HuH-7.5 (cell line): ENCODE measurements around the gene AMER3.
A peak's percentile ranks its signal among the peaks of the same experiment; 100 is the strongest.

Source experiments
- DNase-seq: peaks from one replicate; pipeline ENCODE4 v3.0.0; 2011; ENCODE audit warnings: low spot score

AMER3 gene

DNA sequence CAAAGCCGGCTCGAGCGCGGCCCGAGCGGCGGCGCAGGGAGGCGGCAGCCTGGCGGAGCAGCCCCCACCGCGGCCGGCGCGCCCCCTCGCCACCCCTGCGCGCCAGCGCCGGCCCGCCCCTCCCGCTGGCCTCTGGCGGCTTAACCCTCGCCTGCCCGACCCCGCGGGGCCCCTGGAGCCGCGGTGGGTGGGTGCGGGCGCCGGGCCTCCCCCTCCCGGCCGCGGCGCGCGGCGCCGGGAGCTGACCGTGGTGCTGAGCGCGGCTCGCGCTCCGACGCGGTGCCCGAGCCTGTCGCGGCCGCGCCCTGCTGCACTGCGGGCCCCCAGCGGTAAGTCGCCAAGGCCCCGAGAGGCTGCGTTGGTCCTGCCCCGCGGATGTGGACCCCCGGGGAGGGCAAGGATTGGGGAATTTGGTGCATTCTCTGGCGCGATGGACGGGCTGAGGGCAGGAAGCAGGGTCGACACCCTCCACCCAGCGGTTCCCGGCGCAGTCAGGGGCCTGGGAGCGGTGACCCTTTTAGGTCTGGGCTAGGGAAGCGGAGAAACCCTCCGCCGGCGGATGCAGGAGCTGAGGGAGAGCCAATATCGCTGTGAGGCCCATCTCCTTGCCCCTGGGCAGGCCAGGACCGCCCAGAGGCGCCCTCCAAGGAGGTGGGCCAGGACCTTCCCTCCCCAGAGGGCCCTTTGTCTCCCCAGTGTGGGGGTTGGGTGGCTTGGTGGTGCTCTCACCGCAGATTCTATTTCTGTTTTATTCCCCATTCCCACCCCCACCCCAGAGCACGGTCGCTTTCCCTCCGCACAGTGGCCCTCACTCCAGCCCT lies 923 bp downstream of the AMER3 start:
- DNase-seq = peak; percentile 55

DNA sequence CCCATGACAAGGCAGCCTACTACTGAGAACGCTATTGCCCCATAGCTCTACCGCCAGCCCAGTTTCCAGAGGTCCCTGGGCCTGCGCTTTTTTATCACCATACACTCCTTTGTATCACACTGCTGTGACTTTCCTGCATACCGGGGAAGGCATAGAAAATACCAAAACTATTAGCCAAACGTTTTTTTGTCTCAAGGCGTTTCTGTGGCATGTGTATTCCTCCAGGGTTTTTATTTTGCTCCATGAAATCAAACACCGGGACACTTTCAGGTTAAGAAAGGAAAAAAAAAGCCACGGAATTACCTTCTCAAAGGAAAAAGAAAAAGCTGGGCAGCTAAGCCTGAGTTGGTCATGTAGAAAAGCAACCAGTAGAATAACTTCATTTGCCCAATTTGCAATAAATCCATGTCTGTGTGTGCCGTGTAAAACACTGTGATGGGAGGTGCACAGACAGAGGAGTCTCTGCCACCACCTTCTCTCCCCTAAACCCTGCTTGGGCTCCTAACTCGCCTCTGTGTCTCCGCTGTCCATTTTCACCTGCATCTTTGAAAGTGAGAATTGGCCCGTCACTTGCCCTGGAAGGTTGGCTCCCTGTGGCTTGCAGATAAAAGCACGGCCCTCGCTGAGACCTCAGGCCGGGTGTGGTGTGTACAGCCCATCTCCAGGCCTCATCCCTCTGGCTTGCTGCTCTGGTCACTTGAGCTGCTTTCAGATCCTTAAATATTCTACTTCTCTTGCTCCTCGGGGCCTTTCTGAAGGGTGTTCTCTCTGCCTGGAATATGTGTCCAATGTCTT lies 1.7 kb downstream of the AMER3 start:
- no peak for DNase-seq

DNA sequence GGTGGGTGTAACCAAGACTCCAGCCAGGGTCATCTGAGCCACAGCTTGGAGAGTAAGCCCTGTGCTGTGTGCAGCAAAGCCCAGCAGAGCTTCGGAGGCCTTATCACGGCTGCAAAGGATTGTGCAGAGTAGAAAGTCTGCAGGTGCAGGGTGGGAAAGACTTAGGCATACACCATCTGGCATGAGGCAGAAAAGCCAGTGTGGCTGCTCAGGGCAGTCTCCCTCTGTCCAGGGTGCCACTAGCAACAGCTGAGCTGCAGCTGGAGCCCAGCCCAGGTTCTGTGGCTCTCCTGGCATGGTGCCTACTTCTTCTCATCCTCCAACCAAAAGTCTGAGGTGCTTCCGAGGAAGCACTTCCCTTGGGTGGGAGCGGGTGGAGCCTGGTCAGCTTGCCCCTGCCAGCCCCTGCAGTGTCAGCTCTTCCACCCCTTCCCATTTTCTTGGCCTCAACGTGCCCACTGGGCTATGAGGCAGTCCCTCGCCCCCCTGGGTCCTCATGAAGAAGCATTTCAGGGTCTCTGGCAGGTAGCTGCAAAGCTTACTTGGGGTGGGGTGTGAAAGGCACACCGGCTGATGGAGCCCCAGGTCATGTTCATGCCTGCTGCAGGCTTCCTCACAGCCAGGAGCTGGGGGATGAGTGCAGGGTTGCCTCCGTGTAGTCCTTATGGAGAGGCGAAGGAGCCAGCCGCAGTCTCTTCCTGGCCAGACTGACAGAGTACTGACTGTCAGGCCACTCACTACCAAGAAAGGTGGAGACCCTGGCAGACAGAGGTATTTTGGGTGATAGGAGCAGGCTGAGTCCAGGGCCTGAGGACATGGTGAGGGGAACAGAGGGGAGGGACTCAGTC lies 4.8 kb downstream of the AMER3 start:
- no peak for DNase-seq

DNA sequence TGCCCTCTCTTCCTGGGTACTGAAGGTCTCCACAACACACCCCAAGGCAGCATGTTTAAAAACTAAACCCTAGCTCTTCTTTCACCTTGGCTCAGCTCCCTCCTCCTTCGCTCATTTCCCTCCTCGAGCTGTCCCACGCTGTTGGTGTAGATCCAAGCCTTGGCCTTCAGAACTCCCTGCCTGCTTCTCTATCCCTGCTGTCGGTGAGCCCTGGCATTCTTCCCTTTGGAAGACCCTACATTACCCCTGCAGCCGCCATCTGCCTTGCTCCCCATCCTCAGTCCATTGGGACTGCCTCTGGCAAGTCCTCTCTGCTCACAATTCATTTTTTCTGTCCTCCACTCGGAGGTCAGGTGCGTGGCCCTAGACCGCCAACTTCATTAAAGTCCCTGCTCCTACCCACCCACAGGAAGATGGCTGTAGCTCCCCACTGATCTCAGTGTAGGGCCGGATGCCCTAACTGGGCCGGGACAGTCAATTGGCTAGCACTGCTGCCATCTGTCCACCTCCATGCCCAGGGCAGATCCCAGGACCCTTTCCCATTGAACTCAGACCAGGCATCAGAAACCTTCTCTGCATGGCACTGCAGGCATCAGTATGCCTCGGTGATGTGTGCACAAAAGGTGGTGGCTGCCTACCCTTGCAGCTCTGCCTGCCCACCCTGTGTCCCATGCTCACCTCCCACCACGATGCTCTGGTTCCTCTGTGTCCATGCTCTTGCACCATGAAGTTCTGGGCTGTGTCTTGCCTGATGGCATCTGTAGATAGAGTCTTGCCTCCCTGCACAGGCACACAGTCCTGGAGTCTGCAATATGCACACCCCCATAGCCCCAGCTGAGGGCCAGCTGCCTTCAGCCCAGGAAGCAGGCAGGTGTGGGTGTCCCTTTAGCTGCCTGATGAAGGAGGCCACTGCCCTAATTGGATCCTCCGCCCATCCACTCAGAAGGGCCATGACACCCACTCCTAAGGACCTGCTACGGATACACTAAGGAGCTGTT lies 5.7 kb downstream of the AMER3 start:
- DNase-seq = no peak

DNA sequence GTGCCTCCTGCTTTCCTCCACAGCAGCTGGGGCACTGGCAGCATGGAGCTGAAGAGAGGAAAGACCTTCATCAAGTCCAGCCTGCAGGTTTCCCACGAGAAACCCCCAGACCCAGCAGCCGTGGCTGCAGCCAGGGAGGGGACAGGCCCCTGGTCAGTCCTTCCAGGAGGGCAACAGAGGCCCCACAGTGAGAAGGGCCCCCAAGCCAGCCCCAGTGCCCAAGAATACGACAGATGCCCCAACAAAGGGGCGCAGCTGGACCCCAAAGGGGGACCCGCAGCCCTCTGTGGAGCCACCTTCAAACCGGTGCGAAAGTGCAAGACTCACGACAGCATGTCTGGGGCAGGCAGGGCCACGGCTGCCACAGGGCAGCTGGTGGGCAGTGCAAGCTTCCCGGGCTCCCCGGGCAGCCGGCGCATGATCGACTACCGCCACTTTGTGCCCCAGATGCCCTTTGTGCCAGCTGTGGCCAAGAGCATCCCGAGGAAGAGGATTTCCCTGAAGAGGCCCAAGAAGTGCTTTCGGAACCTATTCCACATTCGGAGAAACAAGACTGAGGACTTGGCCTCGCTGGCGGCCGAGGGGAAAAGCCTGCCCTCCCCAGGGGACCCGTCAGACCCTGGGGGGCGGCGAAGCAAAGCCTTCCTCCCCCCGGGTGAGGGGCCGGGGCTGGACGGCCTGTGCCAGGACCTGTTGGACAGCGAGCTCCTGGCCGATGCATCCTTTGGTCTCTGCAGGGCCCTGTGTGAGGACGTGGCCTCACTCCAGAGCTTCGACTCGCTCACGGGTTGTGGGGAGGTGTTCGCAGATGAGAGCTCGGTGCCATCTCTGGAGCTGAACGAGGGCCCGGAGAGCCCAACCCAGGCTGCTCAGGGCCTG lies 6.9 kb downstream of the AMER3 start:
- DNase-seq = no peak

DNA sequence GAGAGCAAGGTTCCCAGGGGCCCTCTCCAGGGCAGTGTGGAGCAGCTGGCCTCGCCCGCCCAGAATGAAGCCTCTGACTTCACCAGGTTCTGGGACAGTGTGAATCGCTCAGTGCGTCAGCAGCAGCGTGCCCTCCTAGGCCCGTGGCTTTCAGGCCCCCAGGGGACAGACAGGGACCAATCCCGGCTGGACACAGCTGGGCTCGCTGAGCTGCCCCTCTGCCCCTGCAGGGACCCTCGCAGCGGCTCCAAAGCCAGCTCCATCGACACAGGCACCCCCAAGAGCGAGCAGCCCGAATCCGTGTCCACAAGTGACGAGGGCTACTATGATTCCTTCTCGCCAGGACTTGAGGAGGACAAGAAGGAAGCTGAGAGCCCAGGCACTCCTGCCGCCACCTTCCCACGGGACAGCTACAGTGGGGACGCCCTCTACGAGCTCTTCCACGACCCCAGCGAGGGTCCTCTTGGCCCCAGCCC lies 7.6 kb downstream of the AMER3 start:
- no peak for DNase-seq

DNA sequence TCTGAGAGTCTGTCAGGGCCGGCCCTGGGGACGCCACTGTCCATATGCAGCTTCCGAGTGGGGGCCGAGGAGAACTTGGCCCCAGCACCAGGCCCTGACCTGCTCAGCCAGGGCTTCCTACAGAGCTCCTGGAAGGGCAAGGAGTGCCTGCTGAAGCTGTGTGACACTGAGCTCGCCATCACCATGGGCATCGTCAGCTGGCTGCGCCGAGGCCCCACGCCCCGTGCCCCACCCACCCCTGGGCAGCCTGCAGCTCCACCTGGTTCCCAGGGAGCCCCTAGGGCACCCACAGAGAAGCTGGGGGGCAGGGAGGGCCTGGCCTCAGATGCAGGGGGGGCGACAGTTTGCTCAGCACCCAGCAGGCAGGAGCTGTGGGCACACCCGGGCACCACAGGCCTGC lies 8.1 kb downstream of the AMER3 start:
- no peak for DNase-seq

DNA sequence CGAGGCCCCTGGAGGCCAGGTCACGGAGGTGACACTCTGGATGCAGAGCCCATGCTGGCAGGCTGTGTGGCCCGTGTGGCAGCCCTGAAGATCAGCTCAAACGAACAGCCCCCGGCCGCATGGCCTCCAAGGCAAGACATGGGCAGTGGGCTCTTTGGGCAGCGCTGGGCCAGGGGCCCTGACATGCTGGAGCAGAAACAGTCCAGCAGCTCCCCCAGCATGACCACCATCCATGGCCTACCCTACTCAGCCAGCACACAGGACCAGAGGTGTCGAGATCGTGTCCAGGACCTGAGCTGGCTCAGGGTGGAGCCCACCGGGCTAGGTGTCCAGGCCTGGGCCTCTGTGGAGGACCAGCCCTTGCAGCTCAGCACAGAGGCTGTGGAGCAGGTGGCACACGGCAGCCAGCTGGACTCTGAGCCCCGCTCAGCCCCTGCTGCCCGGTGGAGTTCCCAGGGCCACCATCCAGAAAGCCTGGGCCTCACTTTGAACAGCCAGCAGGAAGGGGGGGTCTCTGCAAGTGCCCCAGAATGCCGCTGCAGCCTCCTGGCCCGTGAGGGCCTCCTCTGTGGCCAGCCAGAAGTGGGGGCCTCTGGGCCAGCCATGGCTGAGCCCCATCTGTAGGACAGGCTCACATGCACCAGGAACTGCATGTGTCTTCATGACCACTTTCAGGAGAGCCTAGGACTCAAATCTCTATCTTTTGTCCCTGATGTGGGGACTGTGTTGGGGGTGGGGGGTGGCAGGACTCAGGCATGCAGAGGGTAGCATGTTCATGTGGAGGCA lies 8.9 kb downstream of the AMER3 start:
- no peak for DNase-seq

DNA sequence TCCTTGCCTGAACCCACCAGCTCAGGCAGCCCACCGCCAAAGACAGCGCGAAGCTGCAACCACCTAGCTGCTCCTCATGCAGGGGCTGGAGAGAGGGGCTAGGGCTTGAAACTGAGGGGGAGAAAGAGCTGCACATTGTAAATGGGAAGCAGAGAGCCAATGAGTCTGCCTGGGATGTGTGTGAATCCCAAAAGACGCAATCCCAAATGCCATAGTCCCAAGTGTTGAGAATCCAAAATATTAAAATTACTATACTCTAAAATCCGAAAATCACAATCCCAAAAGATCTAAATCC lies 9.4 kb downstream of the AMER3 start:
- no peak for DNase-seq

DNA sequence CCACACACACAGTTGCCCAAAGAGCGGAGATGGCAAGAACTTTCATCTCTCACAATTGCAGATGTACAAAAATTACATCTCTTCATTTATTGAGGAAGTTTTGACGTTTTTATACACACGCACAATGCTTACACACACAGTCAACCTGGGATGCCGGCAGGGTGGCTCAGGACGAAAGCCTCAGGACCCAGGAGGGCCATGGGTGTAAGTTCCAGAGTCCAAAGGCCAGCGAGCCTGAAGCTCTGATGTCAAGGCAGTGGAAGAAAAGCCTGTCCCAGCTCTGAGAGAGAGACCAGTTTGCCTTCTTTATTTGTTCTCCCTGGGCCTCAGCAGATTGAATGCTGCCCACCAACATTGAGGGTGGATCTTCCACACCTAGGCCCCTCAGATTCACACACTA lies 10.1 kb downstream of the AMER3 start:
- no peak for DNase-seq

DNA sequence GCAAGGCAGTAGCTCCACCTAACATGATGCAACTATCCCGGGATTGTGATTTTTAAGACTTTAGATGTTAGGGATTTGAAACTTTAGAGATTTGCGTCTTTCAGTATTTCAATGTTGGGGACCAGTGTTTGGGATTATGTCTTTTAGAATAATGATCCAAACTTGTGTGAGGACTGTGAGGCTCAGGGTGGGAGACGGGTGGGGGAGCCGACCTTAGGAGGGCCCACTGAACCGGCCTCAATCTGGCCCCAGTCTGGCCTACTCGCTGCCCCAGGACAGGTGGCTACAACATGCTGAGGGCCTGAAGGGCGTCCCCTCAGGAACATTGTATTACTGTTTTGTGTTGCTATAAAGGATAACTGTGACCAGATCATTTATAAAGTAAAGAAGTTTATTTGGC lies 10.7 kb downstream of the AMER3 start:
- no peak for DNase-seq

DNA sequence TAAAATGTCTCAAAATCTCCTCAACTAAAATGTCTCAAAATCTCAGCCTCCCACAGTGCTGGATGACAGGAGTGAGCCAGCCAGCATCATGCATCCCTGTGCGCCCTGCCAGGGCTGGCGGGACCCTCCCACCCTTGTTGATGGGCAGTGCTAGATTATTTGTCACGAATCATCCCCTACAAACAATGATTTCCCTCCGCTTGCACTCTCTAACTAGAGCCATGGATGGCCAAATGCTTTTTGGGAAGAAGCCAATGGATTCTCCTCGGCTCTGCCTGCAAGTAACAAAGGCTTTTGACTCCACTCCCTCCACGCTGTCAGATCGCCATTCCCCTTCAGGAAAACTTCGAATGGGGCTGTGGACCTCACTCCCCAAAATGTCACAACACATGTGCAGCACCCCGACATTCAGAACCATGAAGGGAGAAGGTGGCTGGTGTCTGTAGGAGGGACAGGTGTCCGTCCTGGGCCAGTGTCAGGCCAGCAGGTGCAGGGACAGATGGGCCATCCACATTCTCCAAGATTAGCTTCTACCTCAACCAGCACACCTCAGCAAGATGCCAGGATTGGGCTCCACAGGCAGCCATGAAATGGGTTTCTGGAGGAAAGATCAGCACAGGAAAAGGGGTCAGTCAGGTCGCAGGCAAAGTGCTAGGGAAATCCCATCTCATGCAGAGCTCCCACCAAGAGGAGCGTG lies 11.5 kb downstream of the AMER3 start:
- no peak for DNase-seq

DNA sequence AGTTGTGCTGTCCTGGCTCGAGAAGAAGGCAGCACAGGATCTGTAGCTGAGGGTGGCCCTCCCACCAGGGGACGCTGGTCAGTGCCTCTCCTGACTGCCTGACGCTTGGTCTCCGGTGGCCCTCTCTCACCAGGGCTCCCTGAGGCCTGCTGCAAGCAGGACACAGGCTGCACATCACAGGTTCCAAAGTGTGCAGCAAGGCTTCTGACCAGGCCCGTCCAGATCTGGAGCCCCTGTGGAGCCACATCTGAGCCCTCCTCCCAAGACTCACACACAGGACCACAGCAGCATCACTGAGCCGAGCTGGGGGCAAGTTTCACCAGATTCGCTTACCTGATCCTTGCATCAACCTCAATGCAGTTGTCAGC lies 12.1 kb downstream of the AMER3 start:
- DNase-seq = no peak

DNA sequence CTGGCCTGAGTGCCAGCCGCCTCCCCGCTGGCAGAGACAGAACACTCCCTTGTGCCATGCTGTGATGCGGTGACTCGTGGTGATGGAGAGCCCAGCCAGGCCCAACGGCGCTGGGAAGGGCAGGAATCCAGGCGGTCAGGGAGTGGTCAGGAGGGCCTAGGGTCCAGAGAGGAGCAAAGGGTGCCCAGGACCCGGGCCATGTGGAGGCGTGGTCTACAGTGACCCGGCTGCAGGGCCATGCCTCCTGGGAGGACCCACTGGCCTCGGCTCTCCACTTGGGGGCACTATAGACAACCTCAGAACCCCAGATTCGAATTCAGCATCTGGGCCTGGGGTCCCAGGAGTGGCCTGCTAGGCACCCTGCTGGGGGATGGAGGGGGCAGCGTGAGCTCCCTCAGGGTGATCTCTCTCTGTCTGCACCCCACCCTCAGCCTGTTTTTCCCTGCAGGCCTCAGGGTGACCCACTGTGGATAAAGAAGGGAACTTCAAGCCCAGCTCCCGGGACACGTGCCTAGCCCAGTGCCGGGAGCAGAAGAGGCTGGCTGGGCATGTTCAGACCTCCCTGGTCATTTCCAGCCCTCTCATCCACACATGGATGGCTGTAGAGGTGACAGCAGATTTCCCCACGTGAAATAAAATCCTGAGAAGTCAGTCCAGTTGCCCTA lies 13.0 kb downstream of the AMER3 start:
- no peak for DNase-seq

DNA sequence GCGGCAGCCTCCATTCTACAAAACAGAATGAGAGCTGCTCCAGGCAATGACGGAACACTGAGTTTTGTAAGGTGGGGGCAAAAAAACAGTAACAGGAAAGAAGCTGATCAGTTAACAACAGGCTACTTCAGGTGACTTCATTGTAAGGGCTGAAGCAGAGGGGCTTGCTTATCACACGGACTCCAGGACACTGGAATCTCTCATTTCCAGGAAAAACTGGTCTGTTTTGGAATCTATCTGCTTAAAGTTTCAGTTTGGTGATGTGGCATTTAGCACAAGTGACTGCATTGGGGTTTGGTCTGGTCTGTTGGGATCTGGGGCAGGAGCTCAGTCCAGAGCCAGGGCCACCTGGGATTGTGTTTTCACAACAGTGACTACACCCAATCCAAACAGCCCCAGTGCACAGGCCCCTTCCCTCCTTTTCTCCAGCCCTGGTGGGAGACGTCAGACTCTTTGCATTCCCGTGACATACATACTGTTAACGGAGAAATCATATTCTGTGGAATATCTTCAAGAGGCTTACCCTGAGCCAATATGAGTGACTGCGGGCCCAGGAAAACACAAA lies 14.1 kb downstream of the AMER3 start:
- no peak for DNase-seq

DNA sequence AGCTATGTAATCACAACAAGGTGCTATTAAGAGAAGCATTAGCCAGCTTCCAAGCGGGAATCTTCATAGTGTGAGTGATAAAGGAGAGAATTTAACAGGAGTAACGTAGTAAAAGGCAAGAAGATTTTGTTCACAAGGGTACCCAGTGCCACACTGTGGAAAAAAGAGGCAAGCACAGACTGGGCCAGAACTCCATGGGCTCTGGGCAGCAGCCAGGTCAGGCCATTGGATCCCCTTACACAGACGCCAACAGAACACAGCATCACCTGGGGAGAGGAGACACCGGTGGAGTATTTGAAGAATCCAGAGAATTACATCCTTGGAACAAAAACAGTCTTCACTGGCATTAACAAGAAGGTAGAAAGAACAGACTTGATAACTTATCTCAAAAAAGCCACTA lies 21.2 kb downstream of the AMER3 start:
- DNase-seq = no peak

DNA sequence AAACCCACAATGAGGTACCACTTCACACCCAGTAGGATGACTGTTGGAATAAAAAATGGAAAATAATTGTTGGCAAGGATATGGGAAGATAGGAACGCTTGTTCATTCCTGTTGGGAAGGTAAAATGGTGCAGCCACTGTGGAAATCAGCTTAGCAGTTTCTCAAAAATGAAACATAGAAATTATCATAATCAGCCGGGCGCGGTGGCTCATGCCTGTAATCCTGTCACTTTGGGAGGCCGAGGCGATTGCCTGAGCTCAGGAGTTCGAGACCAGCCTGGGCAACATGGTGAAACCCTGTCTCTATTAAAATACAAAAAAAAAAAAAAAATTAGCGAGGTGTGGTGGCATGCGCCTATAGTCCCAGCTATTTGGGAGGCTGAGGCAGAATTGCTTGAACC lies 23.4 kb downstream of the AMER3 start:
- no peak for DNase-seq

DNA sequence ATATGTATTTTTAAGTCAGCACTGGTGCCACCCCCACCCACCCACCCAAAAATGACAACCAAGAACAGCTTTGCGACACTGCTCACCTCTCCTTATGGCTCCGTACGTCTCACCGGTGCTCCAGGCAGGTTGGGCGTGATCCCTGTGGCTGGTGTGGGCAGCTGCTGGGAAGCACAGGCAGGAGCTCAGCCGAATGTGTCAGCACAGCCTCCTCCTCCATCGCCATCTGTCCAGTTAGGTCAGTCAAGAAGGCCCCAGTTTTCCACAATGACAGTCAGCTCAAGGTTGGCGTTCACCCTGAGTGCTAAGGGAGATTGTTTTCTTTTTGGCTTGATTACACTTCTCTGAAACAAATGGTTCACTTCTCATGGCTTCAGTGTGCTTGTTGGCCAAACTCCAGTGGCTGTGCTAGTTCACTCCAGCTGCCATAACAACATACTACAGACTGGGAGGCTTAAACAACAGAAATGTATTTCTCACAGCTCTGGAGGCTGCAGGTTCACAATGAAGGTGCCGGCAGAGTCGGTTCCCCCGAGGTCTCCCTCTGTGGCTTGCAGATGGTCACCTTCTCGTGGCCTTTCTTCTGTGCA lies 30.2 kb downstream of the AMER3 start:
- DNase-seq = no peak
